Activated naive CD8-positive, alpha-beta T cell treated with anti-CD3 and anti-CD28 coated beads, Interleukin-2, amount 10 ng/mL, durations not matched to agents 7 days and 5 days (primary cell): ENCODE measurements around the gene FAM200A. TPM values are rescaled to one million over a fixed set of nuclear protein-coding genes. Genes with fewer than 3 reads are reported as not detected.
"Not testable (repeated sequence)": the region's sequence is repeated elsewhere in the genome, so short reads cannot be mapped to it uniquely, and the experiment has no call there.

ENCODE experiments used
- ATAC-seq: fragments of 150-1000 bp; cut with Tn5 transposase; one replicate; pipeline ENCODE4 v1.10.0; 2021; ENCODE audit warnings: low read depth, moderate library complexity
- POLR2A ChIA-PET: fragments of 350-600 bp; sonication (Branson Sonifier 250); formaldehyde crosslinking; loops from one replicate; lab custom pipeline; 2021; ENCODE audit warnings: antibody characterized with exemption; lab: Charles Lee
- DNase-seq: peaks from one replicate; pipeline ENCODE4 v3.0.0; 2021
- H3K27ac Mint-ChIP-seq: one replicate; pipeline ENCODE4 v1.8.0; 2022; ENCODE audit warnings: mild to moderate bottlenecking, mixed read lengths
- H3K27me3 Mint-ChIP-seq: one replicate; pipeline ENCODE4 v1.8.0; 2022; ENCODE audit warnings: mild to moderate bottlenecking, moderate library complexity, mixed read lengths
- H3K36me3 Mint-ChIP-seq: one replicate; pipeline ENCODE4 v1.8.0; 2021; ENCODE audit warnings: mild to moderate bottlenecking, mixed read lengths
- H3K4me1 Mint-ChIP-seq: one replicate; pipeline ENCODE4 v1.8.0; 2021; ENCODE audit warnings: mixed read lengths
- H3K4me3 Mint-ChIP-seq: one replicate; pipeline ENCODE4 v1.8.0; 2022; ENCODE audit warnings: mild to moderate bottlenecking, moderate library complexity, mixed read lengths
- H3K9me3 Mint-ChIP-seq: one replicate; pipeline ENCODE4 v1.8.0; 2021; ENCODE audit warnings: mixed read lengths
- total RNA-seq, 2 experiments: library from RNA; stranded (reverse); gene quantifications; one replicate each; pipeline ENCODE4 v1.2.3, GENCODE V29; 2021

Gene FAM200A
- total RNA-seq, result 1 to 10 TPM; 6.9 to 7.3 TPM

DNA sequence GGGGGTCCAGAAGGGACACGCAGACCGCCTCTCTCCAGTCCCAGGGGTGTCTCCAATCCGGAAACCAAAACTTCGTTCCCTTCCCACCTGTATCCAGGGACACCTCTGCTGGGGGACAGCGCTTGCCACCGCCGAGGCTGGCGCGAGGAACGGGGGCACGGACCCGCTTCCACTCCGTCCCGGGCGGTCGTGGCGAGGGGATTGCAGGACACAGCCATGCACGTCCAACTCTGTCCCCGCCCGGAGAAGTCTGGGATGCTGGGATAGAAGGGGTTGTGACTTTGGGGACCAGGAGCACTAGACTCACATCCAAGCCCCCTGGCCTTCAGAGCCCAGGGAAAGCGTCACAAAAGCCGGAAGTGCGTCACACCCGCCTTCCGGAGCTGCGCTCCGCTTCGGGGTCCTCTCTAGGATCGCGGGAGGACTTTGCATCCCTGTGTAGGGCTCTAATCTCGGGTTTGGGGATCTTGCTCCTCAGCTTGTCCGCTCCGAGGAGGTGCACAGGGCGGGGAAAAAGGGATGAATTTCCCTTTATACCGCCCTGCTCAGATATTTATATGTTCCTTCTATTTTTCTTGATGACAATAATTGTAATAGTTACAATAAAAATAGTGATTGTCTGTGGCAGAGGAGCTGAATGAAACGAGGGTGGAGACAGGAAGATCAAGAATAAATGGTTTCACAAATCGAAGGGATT is at the start of gene FAM200A:
Gene FAM200A, minus strand, starts transcription at position 348 of the 697 bp plus-strand sequence. CDS start 3,707 bp downstream, outside the sequence.
- Mint-ChIP-seq H3K4me1 (peaks cover 22% of the 10 kb centered on the region), H3K4me3 (peak within 1 kb of the TSS; percentile 85), H3K27me3 (no peaks in the 10 kb centered on the region), H3K36me3 (peaks cover 37% of the 10 kb centered on the region), H3K9me3 (peaks cover 4% of the 10 kb centered on the region), H3K27ac (peak within 1 kb of the TSS; percentile 49)
- POLR2A ChIA-PET, result interaction anchor here (0.6 to 2.9 kb wide), 5 partner anchors 12 to 80 kb away, joined by 3 to 22 read pairs (median 6); partner anchors contain the start of genes ZKSCAN5, ZNF394 and ZSCAN25
- peak; percentile 83 for DNase-seq
- peak; percentile 98 for ATAC-seq

DNA sequence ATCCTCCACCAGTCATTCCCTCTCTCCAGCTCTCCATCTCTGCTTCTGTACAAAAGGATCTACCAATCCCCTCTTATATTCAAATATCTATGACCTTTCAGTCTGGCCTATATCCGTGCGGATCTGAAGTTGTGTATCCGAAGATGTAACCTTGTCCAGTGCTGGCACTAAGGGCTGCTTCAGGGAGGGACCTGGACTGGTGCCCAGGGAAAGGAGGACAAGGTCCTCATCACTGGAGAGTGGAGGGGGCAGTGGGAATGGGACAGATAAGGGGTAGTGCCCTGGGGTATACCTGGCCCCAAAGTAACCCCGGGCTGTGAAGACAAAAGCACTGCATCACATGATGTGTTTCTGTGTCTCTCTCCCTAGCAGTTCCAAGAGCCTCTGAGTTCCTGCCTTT is 47.9 kb upstream of the FAM200A start:
- Mint-ChIP-seq H3K9me3 (no peaks in the 10 kb centered on the region), H3K4me3 (no peak overlapping the region), H3K36me3 (no peaks in the 10 kb centered on the region), H3K4me1 (peaks cover 5% of the 10 kb centered on the region), H3K27ac (no peak overlapping the region), H3K27me3 (no peaks in the 10 kb centered on the region)
- POLR2A ChIA-PET, result no interaction called here
- DNase-seq (no peak), ATAC-seq (no peak)

DNA sequence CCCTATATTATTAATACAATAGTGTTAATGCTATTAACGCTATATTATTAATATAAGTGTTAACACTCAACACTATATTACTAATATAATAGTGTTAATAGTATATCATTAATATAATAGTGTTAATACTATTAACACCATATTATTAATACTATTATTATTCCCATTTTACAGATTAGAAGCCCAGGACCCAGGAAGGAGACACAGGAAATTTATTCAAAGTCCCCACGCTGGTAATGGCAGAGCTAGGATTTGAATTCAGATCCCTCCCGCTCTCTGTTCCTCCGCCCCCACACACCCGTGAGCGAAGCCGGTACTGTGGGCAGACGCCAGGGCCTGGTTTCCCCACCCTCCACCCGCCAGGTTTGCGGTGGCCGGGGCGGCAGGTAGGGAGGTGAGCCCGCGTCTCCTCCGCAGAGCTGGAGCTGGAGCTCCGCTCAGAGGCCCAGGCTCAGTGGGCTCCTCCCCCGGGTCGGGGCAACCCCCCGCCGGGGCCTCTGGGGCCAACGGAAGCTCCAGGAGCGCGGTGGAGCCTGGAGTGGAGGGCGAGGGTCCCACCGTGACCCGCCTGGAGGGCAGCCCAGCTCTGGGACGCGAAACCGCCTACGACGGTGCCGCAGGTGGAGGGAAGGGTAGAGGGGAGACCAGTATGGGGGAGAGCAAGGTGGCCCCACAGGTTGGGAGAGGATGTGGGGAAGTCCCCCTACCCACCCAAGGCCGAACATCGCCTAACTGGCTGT is 46.0 kb upstream of the FAM200A start, which contains the start of gene TMEM225B:
Gene TMEM225B, plus strand, starts transcription at position 506 of the 740 bp plus-strand sequence. CDS start 6,122 bp downstream, outside the sequence.
- DNase-seq (peak; percentile 62), ATAC-seq (peak; percentile 34)
- Mint-ChIP-seq H3K36me3 (no peaks in the 10 kb centered on the region), H3K27me3 (no peaks in the 10 kb centered on the region), H3K4me3 (no peak within 1 kb of the TSS), H3K9me3 (no peaks in the 10 kb centered on the region), H3K27ac (no peak within 1 kb of the TSS), H3K4me1 (peaks cover 2% of the 10 kb centered on the region)
- POLR2A ChIA-PET, result interaction anchor here (0.6 to 0.8 kb wide), 2 partner anchors 38 to 228 kb away, joined by 3 read pairs; no protein-coding TSS in a partner anchor

DNA sequence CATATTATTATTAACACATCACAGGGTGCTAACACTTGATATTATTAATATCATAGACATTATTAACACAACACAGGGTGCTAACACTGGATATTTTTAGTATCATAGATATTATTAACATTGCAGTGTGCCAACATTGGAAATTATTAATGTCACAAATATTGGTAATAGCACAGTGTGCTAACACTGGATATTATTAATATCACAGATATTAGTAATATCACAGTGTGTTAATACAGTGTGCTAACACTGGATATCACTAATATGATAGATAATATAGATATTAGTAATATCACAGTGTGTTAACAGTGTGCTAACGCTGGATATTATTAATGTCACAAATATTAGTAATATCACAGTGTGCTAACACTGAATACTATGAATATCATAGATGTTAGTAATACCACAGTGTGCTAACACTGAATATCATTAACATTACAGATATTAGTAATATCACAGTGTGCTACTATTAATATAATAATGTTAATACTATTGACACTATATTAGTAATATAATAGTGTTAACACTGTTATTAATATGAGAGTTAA is 44.6 kb upstream of the FAM200A start:
- Mint-ChIP-seq H3K27me3 (no peaks in the 10 kb centered on the region), H3K4me3 (no peak overlapping the region)

DNA sequence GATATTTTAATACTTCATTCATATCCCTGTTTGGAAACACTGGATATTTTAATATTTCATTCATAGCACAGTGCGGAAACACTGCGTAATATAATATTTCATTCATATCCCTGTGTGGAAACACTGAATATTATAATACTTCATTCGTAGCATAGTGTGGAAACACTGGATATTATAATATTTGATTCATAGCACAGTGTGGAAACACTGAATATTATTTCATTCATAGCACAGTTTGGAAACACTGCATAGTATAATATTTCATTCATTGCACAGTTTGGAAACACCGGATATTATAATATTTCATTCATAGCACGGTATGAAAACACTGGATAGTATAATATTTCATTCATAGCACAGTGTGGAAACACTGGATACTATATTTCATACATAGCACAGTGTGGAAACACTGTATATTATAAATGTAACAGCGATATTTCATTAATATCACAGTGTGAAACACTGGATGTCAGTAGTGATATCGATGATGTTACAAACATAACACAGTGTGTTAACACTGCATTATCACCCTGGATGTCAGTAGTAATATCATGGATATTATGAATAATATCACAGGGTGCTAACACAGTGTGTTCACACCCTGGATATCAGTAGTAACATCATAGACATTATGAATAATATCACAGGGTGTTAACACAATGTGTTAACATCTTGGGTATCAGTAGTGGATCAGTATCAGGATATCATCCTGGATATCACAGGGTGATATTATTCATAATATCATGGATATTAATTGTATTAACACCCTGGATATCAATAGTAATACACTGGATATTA is 43.2 kb upstream of the FAM200A start:
- H3K9me3 Mint-ChIP-seq, result no peaks in the 10 kb centered on the region
- H3K27me3 Mint-ChIP-seq, result no peaks in the 10 kb centered on the region
- H3K4me3 Mint-ChIP-seq, result no peak overlapping the region
- no peak overlapping the region for H3K27ac Mint-ChIP-seq
- POLR2A ChIA-PET, result no interaction called here
- ATAC-seq, result peak; percentile 38
- no peak for DNase-seq
- no peaks in the 10 kb centered on the region for H3K36me3 Mint-ChIP-seq
- no peaks in the 10 kb centered on the region for H3K4me1 Mint-ChIP-seq

More for the DNA sequence above, 44.6 kb upstream of the FAM200A start:
- Mint-ChIP-seq H3K9me3 (no peaks in the 10 kb centered on the region), H3K4me1 (no peaks in the 10 kb centered on the region), H3K27ac (no peak overlapping the region), H3K36me3 (no peaks in the 10 kb centered on the region)
- ATAC-seq, result no peak
- POLR2A ChIA-PET, result no interaction called here
- no peak for DNase-seq

DNA sequence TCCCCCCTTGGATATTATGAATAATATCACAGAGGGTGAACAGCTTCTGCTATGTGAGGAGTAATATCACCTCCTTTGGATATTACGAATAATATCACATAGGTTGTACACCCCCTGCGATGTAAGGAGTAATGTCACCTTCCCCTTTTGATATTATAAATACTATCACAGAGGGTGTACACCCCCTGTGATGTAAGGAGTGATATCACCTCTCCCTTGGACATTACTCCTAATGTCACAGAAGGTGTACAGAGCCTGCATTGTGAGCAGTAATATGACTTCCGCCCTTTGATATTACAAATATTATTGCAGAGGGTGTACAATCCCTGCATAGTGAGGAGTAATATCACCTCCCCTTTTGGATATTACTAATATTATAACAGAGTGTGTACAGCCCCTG is 37.0 kb upstream of the FAM200A start:
- no peak for DNase-seq
- no peak overlapping the region for H3K4me3 Mint-ChIP-seq
- H3K36me3 Mint-ChIP-seq, result no peaks in the 10 kb centered on the region
- no peaks in the 10 kb centered on the region for H3K27me3 Mint-ChIP-seq
- H3K9me3 Mint-ChIP-seq, result no peaks in the 10 kb centered on the region
- no peaks in the 10 kb centered on the region for H3K4me1 Mint-ChIP-seq
- ATAC-seq, result peak; percentile 41
- no peak overlapping the region for H3K27ac Mint-ChIP-seq
- POLR2A ChIA-PET, result no interaction called here

DNA sequence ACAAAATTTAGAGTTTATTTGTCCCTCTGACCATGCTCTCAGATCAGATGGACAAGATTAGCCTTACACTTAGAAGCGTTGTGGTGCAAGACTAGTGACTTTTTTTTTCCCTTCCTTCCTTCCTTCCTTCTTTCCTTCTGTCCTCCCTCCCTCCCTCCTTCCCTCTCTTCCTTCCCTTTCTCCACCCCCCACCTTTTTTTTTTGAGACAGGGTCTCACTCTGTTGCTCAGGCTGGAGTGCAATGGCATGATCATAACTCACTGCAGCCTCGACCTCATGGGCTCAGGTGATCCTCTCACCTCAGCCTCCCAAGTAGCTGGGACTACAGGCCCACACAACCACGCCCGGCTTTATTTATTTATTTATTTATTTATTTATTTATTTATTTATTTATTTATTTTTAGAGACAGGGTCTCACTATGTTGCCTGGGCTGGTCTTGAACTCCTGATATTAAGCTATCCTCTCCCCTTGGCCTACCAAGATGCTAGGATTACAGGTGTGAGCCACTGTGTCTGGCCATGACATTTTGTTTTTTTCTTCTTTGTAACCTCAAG is 28.9 kb upstream of the FAM200A start:
- DNase-seq, ATAC-seq, H3K9me3 Mint-ChIP-seq, H3K27me3 Mint-ChIP-seq, H3K36me3 Mint-ChIP-seq: not testable (repeated sequence)
- Mint-ChIP-seq H3K27ac (peak overlapping the region; percentile 83), H3K4me3 (peak overlapping the region; percentile 81), H3K4me1 (peaks cover 14% of the 10 kb centered on the region)
- POLR2A ChIA-PET, result interaction anchor here (0.6 to 1.8 kb wide), 4 partner anchors 21 to 205 kb away, joined by 3 to 7 read pairs (median 4); partner anchors contain the start of genes ZNF655 and ZSCAN25

DNA sequence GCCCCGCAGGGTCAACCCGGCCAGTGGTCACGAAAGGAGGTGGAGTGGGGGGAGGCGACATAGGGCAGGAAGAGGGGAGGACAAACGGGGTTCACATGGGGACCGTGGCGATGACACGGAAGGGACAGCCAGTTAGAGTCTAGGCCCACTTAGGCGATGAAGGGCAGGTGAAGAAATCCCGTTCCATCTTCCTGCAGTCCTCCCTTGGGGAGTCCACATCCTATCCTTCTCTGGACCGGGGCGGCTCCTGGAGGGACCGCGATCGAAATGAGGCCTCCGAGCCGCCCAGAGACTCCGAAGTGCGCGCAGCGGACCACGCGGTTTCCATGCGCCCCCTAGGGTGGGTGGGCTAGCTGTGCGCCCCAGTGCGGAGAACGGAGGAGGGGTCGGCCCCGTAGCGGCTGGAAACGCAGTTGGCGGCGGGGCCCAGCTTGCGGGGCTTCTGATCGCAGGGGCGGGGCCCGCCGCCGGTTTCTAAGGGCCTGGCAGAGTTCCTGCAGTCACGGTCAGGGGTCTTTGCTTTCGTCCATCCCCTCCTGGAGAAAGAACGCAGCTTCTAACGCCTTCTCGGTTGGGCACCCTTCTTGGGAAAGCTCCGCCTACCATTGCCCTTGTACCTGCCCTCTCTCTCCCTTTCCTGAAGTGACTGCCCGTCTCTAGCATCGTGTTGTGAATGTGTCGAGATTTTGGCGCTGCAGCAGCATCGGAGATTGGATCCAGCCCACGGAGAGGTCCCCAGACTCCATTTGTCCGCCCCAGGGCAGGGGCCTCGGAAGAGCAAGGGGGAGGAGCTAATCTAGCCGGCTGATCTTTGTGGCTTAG is 28.3 kb upstream of the FAM200A start:
- Mint-ChIP-seq H3K36me3 (no peaks in the 10 kb centered on the region), H3K27ac (peak overlapping the region; percentile 83), H3K4me1 (peaks cover 14% of the 10 kb centered on the region), H3K9me3 (no peaks in the 10 kb centered on the region), H3K4me3 (peak overlapping the region; percentile 81), H3K27me3 (no peaks in the 10 kb centered on the region)
- DNase-seq (peak; percentile 66), ATAC-seq (peak; percentile 62)
- POLR2A ChIA-PET, result interaction anchor here (0.6 to 1.8 kb wide), 5 partner anchors 20 to 230 kb away, joined by 3 to 7 read pairs (median 3); partner anchors contain the start of genes ZNF655 and ZSCAN25

DNA sequence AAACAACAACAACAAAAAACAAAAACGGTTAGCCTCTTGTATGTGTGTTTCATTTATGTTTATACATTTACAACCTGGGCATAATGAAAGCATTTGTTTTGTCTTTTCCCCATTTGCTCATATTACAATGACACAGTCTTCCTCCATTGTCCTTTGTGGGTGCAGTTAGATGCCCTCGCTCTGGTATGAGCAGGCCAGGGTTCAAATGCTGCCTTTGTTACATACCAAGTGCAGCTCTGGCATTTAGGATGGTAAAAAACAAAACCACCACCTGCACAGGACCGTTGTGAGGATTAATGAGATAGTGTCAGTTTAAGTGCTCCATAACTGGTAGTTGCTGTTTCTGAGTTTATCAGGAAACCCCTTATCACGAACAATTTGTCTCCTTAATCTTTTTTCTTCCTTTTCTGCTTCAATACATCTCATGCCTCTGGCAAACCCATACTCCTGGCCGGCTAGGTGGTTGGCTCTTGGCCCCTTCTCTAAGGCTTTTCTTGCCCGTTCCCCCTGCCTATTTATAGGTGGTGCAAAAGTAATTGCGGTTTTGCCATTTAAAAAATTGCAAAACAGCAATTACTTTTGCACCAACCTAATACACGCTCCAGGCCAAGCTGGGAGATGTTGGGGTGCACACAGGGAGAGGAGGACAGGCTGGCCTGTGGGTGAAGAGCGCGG is 27.5 kb upstream of the FAM200A start:
- Mint-ChIP-seq H3K9me3 (no peaks in the 10 kb centered on the region), H3K36me3 (no peaks in the 10 kb centered on the region), H3K27me3 (no peaks in the 10 kb centered on the region), H3K27ac (peak overlapping the region; percentile 38), H3K4me1 (peaks cover 14% of the 10 kb centered on the region), H3K4me3 (peak overlapping the region; percentile 81)
- ATAC-seq (no peak), DNase-seq (no peak)
- POLR2A ChIA-PET, result interaction anchor here (0.7 to 1.8 kb wide), 5 partner anchors 19 to 229 kb away, joined by 3 to 7 read pairs (median 3); partner anchors contain the start of genes ZNF655 and ZSCAN25

DNA sequence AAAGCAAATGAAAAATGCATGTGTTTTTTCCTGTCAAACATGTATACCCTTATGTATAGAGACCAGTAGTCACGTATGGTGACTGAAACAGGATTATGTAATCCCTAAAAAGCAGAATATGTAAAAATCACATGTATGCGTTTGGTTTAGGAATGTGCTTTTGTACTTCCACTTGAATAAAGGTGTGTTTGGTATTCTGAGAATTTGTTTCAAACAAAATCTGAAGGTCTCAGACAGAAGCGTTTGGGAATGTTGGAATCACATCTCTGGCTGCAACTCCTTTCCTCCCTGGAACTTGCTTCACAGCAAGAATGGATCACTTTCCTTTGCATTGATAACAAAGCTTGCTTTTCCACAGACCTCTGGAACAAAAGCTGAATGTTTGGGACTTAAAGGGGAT is 24.3 kb upstream of the FAM200A start:
- no peak overlapping the region for H3K4me3 Mint-ChIP-seq
- DNase-seq (no peak), ATAC-seq (no peak)
- H3K36me3 Mint-ChIP-seq, result peaks cover 27% of the 10 kb centered on the region
- POLR2A ChIA-PET, result no interaction called here
- no peak overlapping the region for H3K27ac Mint-ChIP-seq
- H3K9me3 Mint-ChIP-seq, result no peaks in the 10 kb centered on the region
- H3K27me3 Mint-ChIP-seq, result no peaks in the 10 kb centered on the region
- peaks cover 13% of the 10 kb centered on the region for H3K4me1 Mint-ChIP-seq

DNA sequence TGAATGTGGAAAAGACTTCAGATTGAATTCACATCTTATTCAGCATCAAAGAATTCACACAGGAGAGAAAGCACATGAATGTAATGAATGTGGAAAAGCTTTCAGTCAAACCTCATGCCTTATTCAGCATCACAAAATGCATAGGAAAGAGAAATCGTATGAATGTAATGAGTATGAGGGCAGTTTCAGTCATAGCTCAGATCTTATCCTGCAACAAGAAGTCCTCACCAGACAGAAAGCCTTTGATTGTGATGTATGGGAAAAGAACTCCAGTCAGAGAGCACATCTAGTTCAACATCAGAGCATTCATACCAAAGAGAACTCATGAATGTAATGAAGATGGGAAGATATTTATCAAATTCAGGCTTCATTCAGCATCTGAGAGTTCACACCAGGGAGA is 21.3 kb upstream of the FAM200A start:
- H3K27me3 Mint-ChIP-seq, result no peaks in the 10 kb centered on the region
- POLR2A ChIA-PET, result no interaction called here
- no peaks in the 10 kb centered on the region for H3K9me3 Mint-ChIP-seq
- H3K4me1 Mint-ChIP-seq, result no peaks in the 10 kb centered on the region
- ATAC-seq (no peak), DNase-seq (no peak)
- no peak overlapping the region for H3K4me3 Mint-ChIP-seq
- peaks cover 39% of the 10 kb centered on the region for H3K36me3 Mint-ChIP-seq
- no peak overlapping the region for H3K27ac Mint-ChIP-seq
